ENCODE results near the gene ASS1. TPM values are rescaled to one million over a fixed set of nuclear protein-coding genes. Genes with fewer than 3 reads are reported as not detected.

The ASS1 gene
- total and polyA plus RNA-seq, 2 of the 13 experiments (the other 11 are each of a cell fraction or from before 2014, with no cell fraction given) = 77.6 to 122 TPM

GRCh38 chr9:130451509-130452388 is 7.0 kb downstream of the ASS1 start (continued):
- no peak for TF ChIP-seq EHMT2 (IDR thresholded peaks at IDR 0.05; ENCODE audit: borderline replicate concordance, low read depth, low read length)
- no peak for TF ChIP-seq ERF (CRISPR knock-in tag; IDR thresholded peaks at IDR 0.05)
- TF ChIP-seq GMEB1 (CRISPR knock-in tag; IDR thresholded peaks at IDR 0.05; ENCODE audit: borderline replicate concordance) = no peak
- TF ChIP-seq ELF4 (CRISPR knock-in tag; IDR thresholded peaks at IDR 0.05; ENCODE audit: borderline replicate concordance) = no peak
- TF ChIP-seq ZNF543 (CRISPR knock-in tag; IDR thresholded peaks at IDR 0.05) = no peak
- TF ChIP-seq FUBP1 (CRISPR knock-in tag; IDR thresholded peaks at IDR 0.05; ENCODE audit: borderline replicate concordance) = no peak
- no peak for TF ChIP-seq SCMH1 (CRISPR knock-in tag; IDR thresholded peaks at IDR 0.05; ENCODE audit: borderline replicate concordance)
- TF ChIP-seq ZNF329 (CRISPR knock-in tag; IDR thresholded peaks at IDR 0.05; ENCODE audit: low read depth) = 0 out of 2 replicates have a peak, but pooled peaks have one; percentile 45
- peak; percentile 72; the same call in 1 of the 2 replicates for TF ChIP-seq ZNF547 (CRISPR knock-in tag; IDR thresholded peaks at IDR 0.05)
- no peak for TF ChIP-seq ATF3 (CRISPR knock-in tag; IDR thresholded peaks at IDR 0.05)
- no peak for TF ChIP-seq ZNF780A (CRISPR knock-in tag; IDR thresholded peaks at IDR 0.05)
- no peak for TF ChIP-seq TRIM24 (CRISPR knock-in tag; IDR thresholded peaks at IDR 0.05)
- no peak for TF ChIP-seq IKZF5 (CRISPR knock-in tag; IDR thresholded peaks at IDR 0.05)
- no peak for TF ChIP-seq ONECUT2 (CRISPR knock-in tag; IDR thresholded peaks at IDR 0.05)
- TF ChIP-seq NR0B2 (CRISPR knock-in tag; IDR thresholded peaks at IDR 0.05) = no peak; the same call in 1 of the 2 replicates
- TF ChIP-seq MAZ (IDR thresholded peaks at IDR 0.05; ENCODE audit: borderline replicate concordance, low read depth, low read length) = no peak
- peak; percentile 29; the same call in 1 of the 2 replicates for TF ChIP-seq MAZ (CRISPR knock-in tag; IDR thresholded peaks at IDR 0.05; ENCODE audit: low read depth)

All from HepG2 (cell line).